GM21737 (cell line): ENCODE results near the gene ACSS3.
"Not testable (repeated sequence)": the region's sequence is repeated elsewhere in the genome, so short reads cannot be mapped to it uniquely, and the experiment has no call there.

ENCODE experiments used
- ATAC-seq: cut with Tn5 transposase; IDR thresholded peaks from one replicate; pipeline ENCODE4 v1.9.1; 2021; ENCODE audit warnings: mild to moderate bottlenecking, moderate library complexity; ENCODE audit not compliant: unreplicated experiment

Gene ACSS3

GRCh38 chr12:81164827-81165226 is 86.9 kb downstream of the ACSS3 start:
- no peak for ATAC-seq

- ATAC-seq: no peak
These were observed 88.9 kb downstream of the ACSS3 start for GRCh38 chr12:81166790-81167189.

GRCh38 chr12:81167694-81168093 is 89.8 kb downstream of the ACSS3 start:
- no peak for ATAC-seq

- no peak for ATAC-seq
These were observed 90.6 kb downstream of the ACSS3 start for GRCh38 chr12:81168445-81168844.

- no peak for ATAC-seq
These were observed 92.2 kb downstream of the ACSS3 start for GRCh38 chr12:81170072-81170471.

- ATAC-seq: no peak
These were observed 95.0 kb downstream of the ACSS3 start for GRCh38 chr12:81172851-81173250.

- no peak for ATAC-seq
These were observed 96.8 kb downstream of the ACSS3 start for GRCh38 chr12:81174664-81175063.

- ATAC-seq: no peak
These were observed 98.9 kb downstream of the ACSS3 start for GRCh38 chr12:81176796-81177195.

GRCh38 chr12:81181691-81182090 is 103.8 kb downstream of the ACSS3 start:
- no peak for ATAC-seq

GRCh38 chr12:81187686-81188085 is 109.8 kb downstream of the ACSS3 start:
- ATAC-seq: no peak

- no peak for ATAC-seq
These were observed 118.7 kb downstream of the ACSS3 start for GRCh38 chr12:81196595-81196994.

GRCh38 chr12:81200561-81200960 is 122.7 kb downstream of the ACSS3 start:
- ATAC-seq: not testable (repeated sequence)

GRCh38 chr12:81203671-81204204 is 125.9 kb downstream of the ACSS3 start:
- no peak for ATAC-seq

GRCh38 chr12:81205416-81205815 is 127.5 kb downstream of the ACSS3 start:
- ATAC-seq: no peak

- no peak for ATAC-seq
These were observed 128.6 kb downstream of the ACSS3 start for GRCh38 chr12:81206429-81206828.

- ATAC-seq: no peak
These were observed 129.3 kb downstream of the ACSS3 start for GRCh38 chr12:81207173-81207572.

GRCh38 chr12:81207664-81208063 is 129.8 kb downstream of the ACSS3 start:
- no peak for ATAC-seq

- no peak for ATAC-seq
These were observed 130.5 kb downstream of the ACSS3 start for GRCh38 chr12:81208187-81208911.

GRCh38 chr12:81209012-81209411 is 131.1 kb downstream of the ACSS3 start:
- no peak for ATAC-seq

- ATAC-seq: not testable (repeated sequence)
These were observed 131.9 kb downstream of the ACSS3 start for GRCh38 chr12:81209772-81210225.

GRCh38 chr12:81211306-81211705 is 133.4 kb downstream of the ACSS3 start:
- no peak for ATAC-seq

GRCh38 chr12:81212996-81213696 is 135.3 kb downstream of the ACSS3 start:
- no peak for ATAC-seq
